Stimulated activated effector memory CD8-positive, alpha-beta T cell treated with anti-CD3 and anti-CD28 coated beads, Interleukin-12 subunit alpha, Interleukin-12 subunit beta, amount 100 ng/mL, for 72 hours (primary cell): Measurements from ENCODE around the gene PCID2.
"Not testable (repeated sequence)": the region's sequence is repeated elsewhere in the genome, so short reads cannot be mapped to it uniquely, and the experiment has no call there.

ENCODE experiments used
- ATAC-seq: fragments of 150-1000 bp; cut with Tn5 transposase; 2 replicates; pipeline ENCODE4 v1.10.0; 2021
- DNase-seq, 2 donors: peaks; one replicate each; pipeline ENCODE4 v3.0.0; 2021 to 2022; ENCODE audit warnings: low spot score in 2 of 2
- H3K27ac Mint-ChIP-seq: one replicate; pipeline ENCODE4 v1.8.0; 2022; ENCODE audit warnings: mild to moderate bottlenecking, mixed read lengths
- H3K36me3 Mint-ChIP-seq: one replicate; pipeline ENCODE4 v1.8.0; 2022; ENCODE audit warnings: mild to moderate bottlenecking, mixed read lengths
- H3K4me1 Mint-ChIP-seq: one replicate; pipeline ENCODE4 v1.8.0; 2022; ENCODE audit warnings: mixed read lengths
- H3K4me3 Mint-ChIP-seq: one replicate; pipeline ENCODE4 v1.8.0; 2022; ENCODE audit warnings: mild to moderate bottlenecking, mixed read lengths
- H3K9me3 Mint-ChIP-seq: one replicate; pipeline ENCODE4 v1.8.0; 2022; ENCODE audit warnings: mixed read lengths

The PCID2 gene

GRCh38 chr13:113167575-113167974, 40.9 kb downstream of the PCID2 start:
- peaks cover 51% of the 10 kb centered on the region for H3K4me1 Mint-ChIP-seq

GRCh38 chr13:113167155-113167554, 41.3 kb downstream of the PCID2 start:
- Mint-ChIP-seq H3K36me3 (peaks cover 23% of the 10 kb centered on the region), H3K27ac (no peak overlapping the region), H3K4me1 (peaks cover 51% of the 10 kb centered on the region), H3K9me3 (peaks cover 6% of the 10 kb centered on the region), H3K4me3 (no peak overlapping the region)
- ATAC-seq (no peak), DNase-seq (no peak)

More at GRCh38 chr13:113167575-113167974, 40.9 kb downstream of the PCID2 start:
- H3K36me3 Mint-ChIP-seq, result peaks cover 26% of the 10 kb centered on the region
- no peak overlapping the region for H3K27ac Mint-ChIP-seq
- H3K4me3 Mint-ChIP-seq, result no peak overlapping the region
- no peak for ATAC-seq
- DNase-seq, result no peak
- H3K9me3 Mint-ChIP-seq, result peaks cover 6% of the 10 kb centered on the region

GRCh38 chr13:113166681-113167080, 41.8 kb downstream of the PCID2 start:
- Mint-ChIP-seq H3K36me3 (peaks cover 18% of the 10 kb centered on the region), H3K4me1 (peaks cover 51% of the 10 kb centered on the region), H3K9me3 (peaks cover 6% of the 10 kb centered on the region), H3K27ac (no peak overlapping the region), H3K4me3 (peak overlapping the region; percentile 29)
- DNase-seq (no peak), ATAC-seq (no peak)

GRCh38 chr13:113166266-113166665, 42.2 kb downstream of the PCID2 start:
- DNase-seq, result no peak
- H3K27ac Mint-ChIP-seq, result no peak overlapping the region
- peaks cover 14% of the 10 kb centered on the region for H3K36me3 Mint-ChIP-seq
- H3K9me3 Mint-ChIP-seq, result peaks cover 6% of the 10 kb centered on the region
- H3K4me1 Mint-ChIP-seq, result peaks cover 53% of the 10 kb centered on the region
- H3K4me3 Mint-ChIP-seq, result peak overlapping the region; percentile 29
- peak; percentile 97 for ATAC-seq

GRCh38 chr13:113164492-113164891, 44.0 kb downstream of the PCID2 start:
- Mint-ChIP-seq H3K4me3 (no peak overlapping the region), H3K4me1 (peaks cover 48% of the 10 kb centered on the region), H3K36me3 (peaks cover 11% of the 10 kb centered on the region)

GRCh38 chr13:113162783-113163685, 45.4 kb downstream of the PCID2 start:
- Mint-ChIP-seq H3K36me3 (peaks cover 16% of the 10 kb centered on the region), H3K4me3 (peak overlapping the region; percentile 61), H3K27ac (peak overlapping the region; percentile 80), H3K9me3 (peaks cover 3% of the 10 kb centered on the region), H3K4me1 (peaks cover 47% of the 10 kb centered on the region)
- ATAC-seq (peak; percentile 29), DNase-seq (no peak)

More at GRCh38 chr13:113164492-113164891, 44.0 kb downstream of the PCID2 start:
- ATAC-seq, result no peak
- no peak for DNase-seq
- Mint-ChIP-seq H3K9me3 (peaks cover 6% of the 10 kb centered on the region), H3K27ac (no peak overlapping the region)

- H3K27ac Mint-ChIP-seq, H3K4me3 Mint-ChIP-seq, ATAC-seq, DNase-seq, H3K9me3 Mint-ChIP-seq: not testable (repeated sequence)
- Mint-ChIP-seq H3K36me3 (peaks cover 14% of the 10 kb centered on the region), H3K4me1 (peaks cover 53% of the 10 kb centered on the region)
Measured at GRCh38 chr13:113161975-113162374, 46.5 kb downstream of the PCID2 start.

GRCh38 chr13:113161433-113161832, 47.0 kb downstream of the PCID2 start:
- ATAC-seq, result no peak
- H3K4me3 Mint-ChIP-seq, result peak overlapping the region; percentile 61
- no peak for DNase-seq
- H3K27ac Mint-ChIP-seq, result peak overlapping the region; percentile 87
- H3K9me3 Mint-ChIP-seq, result no peaks in the 10 kb centered on the region
- H3K36me3 Mint-ChIP-seq, result peaks cover 14% of the 10 kb centered on the region
- peaks cover 49% of the 10 kb centered on the region for H3K4me1 Mint-ChIP-seq

- DNase-seq, result no peak
- H3K9me3 Mint-ChIP-seq, result peaks cover under 1% of the 10 kb centered on the region
- H3K4me3 Mint-ChIP-seq, result peak overlapping the region; percentile 61
- peak overlapping the region; percentile 87 for H3K27ac Mint-ChIP-seq
- ATAC-seq, result no peak
- peaks cover 14% of the 10 kb centered on the region for H3K36me3 Mint-ChIP-seq
- peaks cover 44% of the 10 kb centered on the region for H3K4me1 Mint-ChIP-seq
Measured at GRCh38 chr13:113160983-113161382, 47.5 kb downstream of the PCID2 start.

GRCh38 chr13:113159701-113160100, 48.8 kb downstream of the PCID2 start:
- Mint-ChIP-seq H3K27ac (peak overlapping the region; percentile 65), H3K4me1 (peaks cover 33% of the 10 kb centered on the region), H3K9me3 (peaks cover 13% of the 10 kb centered on the region), H3K36me3 (peaks cover 22% of the 10 kb centered on the region), H3K4me3 (no peak overlapping the region)
- ATAC-seq (no peak), DNase-seq (no peak)

GRCh38 chr13:113158946-113159345, 49.5 kb downstream of the PCID2 start:
- peaks cover 27% of the 10 kb centered on the region for H3K4me1 Mint-ChIP-seq
- peaks cover 27% of the 10 kb centered on the region for H3K36me3 Mint-ChIP-seq
- no peak overlapping the region for H3K4me3 Mint-ChIP-seq
- ATAC-seq, result no peak
- H3K27ac Mint-ChIP-seq, result no peak overlapping the region
- H3K9me3 Mint-ChIP-seq, result peaks cover 13% of the 10 kb centered on the region
- DNase-seq, result no peak

GRCh38 chr13:113157929-113158747, 50.3 kb downstream of the PCID2 start, which contains the start of gene PROZ:
PROZ (plus strand) TSS chr13:113158648; CDS start chr13:113158661, 13 bp downstream.
- no peak for DNase-seq
- peaks cover 22% of the 10 kb centered on the region for H3K4me1 Mint-ChIP-seq
- peaks cover 13% of the 10 kb centered on the region for H3K9me3 Mint-ChIP-seq
- peak within 1 kb of the TSS; percentile 65 for H3K27ac Mint-ChIP-seq
- H3K36me3 Mint-ChIP-seq, result peaks cover 22% of the 10 kb centered on the region
- no peak within 1 kb of the TSS for H3K4me3 Mint-ChIP-seq
- ATAC-seq, result no peak

- no peak overlapping the region for H3K27ac Mint-ChIP-seq
- ATAC-seq, result no peak
- H3K4me3 Mint-ChIP-seq, result no peak overlapping the region
- H3K4me1 Mint-ChIP-seq, result peaks cover 23% of the 10 kb centered on the region
- no peak for DNase-seq
- peaks cover 13% of the 10 kb centered on the region for H3K9me3 Mint-ChIP-seq
- peaks cover 22% of the 10 kb centered on the region for H3K36me3 Mint-ChIP-seq
Measured at GRCh38 chr13:113157206-113157928, 51.1 kb downstream of the PCID2 start.

- no peak for DNase-seq
- H3K27ac Mint-ChIP-seq, result no peak overlapping the region
Measured at GRCh38 chr13:113155982-113156655, 52.4 kb downstream of the PCID2 start.

More at GRCh38 chr13:113155982-113156655, 52.4 kb downstream of the PCID2 start:
- H3K4me3 Mint-ChIP-seq, result no peak overlapping the region
- H3K9me3 Mint-ChIP-seq, result peaks cover 13% of the 10 kb centered on the region
- peaks cover 32% of the 10 kb centered on the region for H3K4me1 Mint-ChIP-seq
- H3K36me3 Mint-ChIP-seq, result peaks cover 25% of the 10 kb centered on the region
- ATAC-seq, result no peak
